A549 (cell line): ENCODE results near the gene ZC3H10.

Experiments used
- CHD4 ChIP-seq: fragments of 200-600 bp; sonication (generic); IDR thresholded peaks from 2 replicates; pipeline ENCODE4 v1.6.1; 2016; ENCODE audit warnings: antibody characterized with exemption, mild to moderate bottlenecking, borderline replicate concordance
- CTCF ChIP-seq: fragments of >200 bp; sonication (Bioruptor Twin); formaldehyde crosslinking; IDR thresholded peaks from 3 replicates; pipeline ENCODE4 v1.5.1; 2016
- EP300 ChIP-seq, 2 experiments: fragments of >200 bp; sonication (Bioruptor Twin); formaldehyde crosslinking; IDR thresholded peaks; 2 replicates in 1 of 2; 3 replicates in 1 of 2; pipeline ENCODE4 v1.6.1; 2016 to 2017
- ESRRA ChIP-seq: fragments of 150-350 bp; IDR thresholded peaks from 2 replicates; pipeline ENCODE4 v1.6.1; 2014; ENCODE audit warnings: mild to moderate bottlenecking, low read length, borderline replicate concordance
- HOXB5 ChIP-seq: fragments of 250-450 bp; sonication (Bioruptor Pico); IDR thresholded peaks from 2 replicates; pipeline ENCODE4 v1.5.0; 2020; ENCODE audit warnings: mild to moderate bottlenecking, moderate library complexity
- KDM1A ChIP-seq: fragments of 200-600 bp; sonication (generic); IDR thresholded peaks from 2 replicates; pipeline ENCODE4 v1.6.1; 2016; ENCODE audit warnings: low read depth, mild to moderate bottlenecking
- NR3C1 ChIP-seq: fragments of >200 bp; sonication (Bioruptor Twin); formaldehyde crosslinking; IDR thresholded peaks from 3 replicates; pipeline ENCODE4 v1.6.1; 2017
- TF ChIP-seq, protein P1 (sequence below): fragments of 200-600 bp; sonication (generic); IDR thresholded peaks from 2 replicates; pipeline ENCODE4 v1.6.1; 2016; ENCODE audit warnings: antibody characterized with exemption, mild to moderate bottlenecking, moderate library complexity

GRCh38 chr12:56165369-56165768 lies 47.3 kb downstream of the ZC3H10 start:
- TF ChIP-seq HOXB5: no peak
- TF ChIP-seq EP300 (IDR thresholded peaks at IDR 0.05): no peak
- TF ChIP-seq CTCF: no peak
- TF ChIP-seq CHD4: no peak
- TF ChIP-seq NR3C1: no peak
- TF ChIP-seq ESRRA: no peak
- TF ChIP-seq, protein P1, sequence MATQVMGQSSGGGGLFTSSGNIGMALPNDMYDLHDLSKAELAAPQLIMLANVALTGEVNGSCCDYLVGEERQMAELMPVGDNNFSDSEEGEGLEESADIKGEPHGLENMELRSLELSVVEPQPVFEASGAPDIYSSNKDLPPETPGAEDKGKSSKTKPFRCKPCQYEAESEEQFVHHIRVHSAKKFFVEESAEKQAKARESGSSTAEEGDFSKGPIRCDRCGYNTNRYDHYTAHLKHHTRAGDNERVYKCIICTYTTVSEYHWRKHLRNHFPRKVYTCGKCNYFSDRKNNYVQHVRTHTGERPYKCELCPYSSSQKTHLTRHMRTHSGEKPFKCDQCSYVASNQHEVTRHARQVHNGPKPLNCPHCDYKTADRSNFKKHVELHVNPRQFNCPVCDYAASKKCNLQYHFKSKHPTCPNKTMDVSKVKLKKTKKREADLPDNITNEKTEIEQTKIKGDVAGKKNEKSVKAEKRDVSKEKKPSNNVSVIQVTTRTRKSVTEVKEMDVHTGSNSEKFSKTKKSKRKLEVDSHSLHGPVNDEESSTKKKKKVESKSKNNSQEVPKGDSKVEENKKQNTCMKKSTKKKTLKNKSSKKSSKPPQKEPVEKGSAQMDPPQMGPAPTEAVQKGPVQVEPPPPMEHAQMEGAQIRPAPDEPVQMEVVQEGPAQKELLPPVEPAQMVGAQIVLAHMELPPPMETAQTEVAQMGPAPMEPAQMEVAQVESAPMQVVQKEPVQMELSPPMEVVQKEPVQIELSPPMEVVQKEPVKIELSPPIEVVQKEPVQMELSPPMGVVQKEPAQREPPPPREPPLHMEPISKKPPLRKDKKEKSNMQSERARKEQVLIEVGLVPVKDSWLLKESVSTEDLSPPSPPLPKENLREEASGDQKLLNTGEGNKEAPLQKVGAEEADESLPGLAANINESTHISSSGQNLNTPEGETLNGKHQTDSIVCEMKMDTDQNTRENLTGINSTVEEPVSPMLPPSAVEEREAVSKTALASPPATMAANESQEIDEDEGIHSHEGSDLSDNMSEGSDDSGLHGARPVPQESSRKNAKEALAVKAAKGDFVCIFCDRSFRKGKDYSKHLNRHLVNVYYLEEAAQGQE: no peak
- TF ChIP-seq KDM1A: no peak
